ENCODE results near the gene BMF.

Gene BMF

GRCh38 chr15:40097096-40097967, 11.3 kb downstream of the BMF start:
- peaks cover 15% of the 10 kb centered on the region; the same call in 1 of the 2 replicates for H3K79me2 ChIP-seq (ENCODE audit: insufficient read depth, low read depth)
- H3K27ac ChIP-seq, result peak overlapping the region; percentile 99
- H3K4me1 ChIP-seq (ENCODE audit: low read depth, poor library complexity, severe bottlenecking), result peaks cover 97% of the 10 kb centered on the region
- no peaks in the 10 kb centered on the region for H3K27me3 ChIP-seq (ENCODE audit: insufficient read depth, low read depth)
- no peaks in the 10 kb centered on the region for H4K20me1 ChIP-seq (ENCODE audit: insufficient read depth)
- no peak overlapping the region for H3K4me3 ChIP-seq (IDR thresholded peaks at IDR 0.05; ENCODE audit: insufficient read depth, low read depth, low read length)
- peak overlapping the region; percentile 81 for H3K4me2 ChIP-seq
- H3K9ac ChIP-seq, result peak overlapping the region; percentile 87
- H3K36me3 ChIP-seq (ENCODE audit: insufficient read depth), result no peaks in the 10 kb centered on the region
- peak overlapping the region; percentile 50; the same call in 1 of the 2 replicates for H2AFZ ChIP-seq (ENCODE audit: low read depth)
- no peak for TF ChIP-seq CTCF (conservative IDR thresholded peaks at IDR 0.05; ENCODE audit: low read depth, low read length)

- peaks cover 15% of the 10 kb centered on the region; the same call in 1 of the 2 replicates for H3K79me2 ChIP-seq (ENCODE audit: insufficient read depth, low read depth)
- no peak for TF ChIP-seq CTCF (conservative IDR thresholded peaks at IDR 0.05; ENCODE audit: low read depth, low read length)
- peak overlapping the region; percentile 99; the same call in 1 of the 2 replicates for H3K27ac ChIP-seq
- no peaks in the 10 kb centered on the region for H3K36me3 ChIP-seq (ENCODE audit: insufficient read depth)
- no peak overlapping the region for H2AFZ ChIP-seq (ENCODE audit: low read depth)
- no peaks in the 10 kb centered on the region for H3K27me3 ChIP-seq (ENCODE audit: insufficient read depth, low read depth)
- H3K4me2 ChIP-seq, result peak overlapping the region; percentile 81
- H3K9ac ChIP-seq, result peak overlapping the region; percentile 23; the same call in 1 of the 2 replicates
- H4K20me1 ChIP-seq (ENCODE audit: insufficient read depth), result no peaks in the 10 kb centered on the region
- H3K4me3 ChIP-seq (IDR thresholded peaks at IDR 0.05; ENCODE audit: insufficient read depth, low read depth, low read length), result no peak overlapping the region
- peaks cover 97% of the 10 kb centered on the region for H3K4me1 ChIP-seq (ENCODE audit: low read depth, poor library complexity, severe bottlenecking)
Observed at GRCh38 chr15:40096094-40096891, 12.4 kb downstream of the BMF start.

- Histone ChIP-seq H3K36me3 (ENCODE audit: insufficient read depth) (no peaks in the 10 kb centered on the region), H2AFZ (ENCODE audit: low read depth) (no peak overlapping the region)
Observed at GRCh38 chr15:40095371-40096093, 13.1 kb downstream of the BMF start.

More at GRCh38 chr15:40095371-40096093, 13.1 kb downstream of the BMF start:
- no peak overlapping the region for H3K4me3 ChIP-seq (IDR thresholded peaks at IDR 0.05; ENCODE audit: insufficient read depth, low read depth, low read length)
- no peaks in the 10 kb centered on the region for H3K27me3 ChIP-seq (ENCODE audit: insufficient read depth, low read depth)
- peak overlapping the region; percentile 81; the same call in 1 of the 2 replicates for H3K4me2 ChIP-seq
- H3K27ac ChIP-seq, result peak overlapping the region; percentile 4; the same call in 1 of the 2 replicates
- TF ChIP-seq CTCF (conservative IDR thresholded peaks at IDR 0.05; ENCODE audit: low read depth, low read length), result no peak
- no peaks in the 10 kb centered on the region for H4K20me1 ChIP-seq (ENCODE audit: insufficient read depth)
- peaks cover 95% of the 10 kb centered on the region for H3K4me1 ChIP-seq (ENCODE audit: low read depth, poor library complexity, severe bottlenecking)
- peaks cover 15% of the 10 kb centered on the region; the same call in 1 of the 2 replicates for H3K79me2 ChIP-seq (ENCODE audit: insufficient read depth, low read depth)
- no peak overlapping the region for H3K9ac ChIP-seq

All from KMS-11 (cell line).